HL-60/S4 treated with retinoic acid at 250 ng/mL for 4 days and 3 days (cell line): ENCODE results near the gene IRAK1.

Experiments
- in situ Hi-C: fragments of 300-500 bp; cut with MboI; formaldehyde crosslinking; loops from 2 replicates; pipeline ENCODE4 v1.7.0; 2022; ENCODE audit warnings: low sequenced_read_pairs

Gene IRAK1

DNA sequence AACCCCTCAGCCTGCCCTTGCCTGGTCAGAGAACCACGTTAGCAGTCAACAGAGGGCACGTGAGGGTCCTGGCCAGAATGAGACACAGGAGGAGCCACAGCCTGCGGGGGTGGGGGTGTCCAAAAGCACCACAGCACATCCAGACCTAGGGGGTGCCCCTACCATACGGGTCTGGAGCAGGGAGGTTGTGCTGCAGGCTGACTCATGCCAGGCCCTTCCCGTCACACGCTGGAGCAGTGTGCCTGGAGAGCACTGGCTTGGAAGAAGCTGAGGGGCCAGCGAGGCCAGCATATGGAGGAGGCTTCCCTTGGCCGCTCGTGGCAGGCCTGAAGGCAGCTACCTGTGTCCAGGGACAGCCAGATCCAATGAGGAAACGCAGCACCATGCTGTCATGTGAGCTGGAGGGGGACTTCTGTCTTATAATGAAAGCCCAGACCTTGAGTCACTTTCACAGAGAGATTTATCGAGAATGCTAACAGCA lies 1.5 kb upstream of the IRAK1 start:
- in situ Hi-C loops = no loop called here

DNA sequence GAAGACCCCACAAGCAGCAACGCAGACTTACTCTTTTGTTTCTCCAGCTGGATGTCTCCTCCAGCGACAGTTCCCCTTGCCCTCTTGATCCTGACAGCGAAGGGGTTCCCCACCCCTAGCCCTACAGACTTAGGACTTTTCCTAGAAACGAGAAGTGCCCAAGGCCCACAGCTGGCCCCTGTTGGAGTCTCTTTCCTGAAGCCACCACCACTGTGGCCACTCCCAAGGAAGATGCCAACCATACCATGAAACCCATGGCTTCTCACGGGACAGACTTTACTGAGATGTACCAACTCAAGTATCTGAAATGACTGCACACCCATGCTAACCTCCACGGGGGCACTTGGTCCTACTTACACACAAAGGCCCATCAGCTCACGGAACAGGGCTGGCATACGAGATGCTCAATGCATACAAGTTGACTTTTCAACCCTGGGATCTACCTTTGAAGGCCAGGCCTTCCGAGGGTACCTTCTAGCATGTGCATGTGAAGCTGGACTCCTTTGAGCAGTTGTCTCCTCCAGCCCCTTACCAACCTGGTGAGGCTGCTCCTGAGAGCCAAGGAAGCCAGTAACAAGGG lies 924 bp upstream of the IRAK1 start:
- in situ Hi-C loops = no loop called here

DNA sequence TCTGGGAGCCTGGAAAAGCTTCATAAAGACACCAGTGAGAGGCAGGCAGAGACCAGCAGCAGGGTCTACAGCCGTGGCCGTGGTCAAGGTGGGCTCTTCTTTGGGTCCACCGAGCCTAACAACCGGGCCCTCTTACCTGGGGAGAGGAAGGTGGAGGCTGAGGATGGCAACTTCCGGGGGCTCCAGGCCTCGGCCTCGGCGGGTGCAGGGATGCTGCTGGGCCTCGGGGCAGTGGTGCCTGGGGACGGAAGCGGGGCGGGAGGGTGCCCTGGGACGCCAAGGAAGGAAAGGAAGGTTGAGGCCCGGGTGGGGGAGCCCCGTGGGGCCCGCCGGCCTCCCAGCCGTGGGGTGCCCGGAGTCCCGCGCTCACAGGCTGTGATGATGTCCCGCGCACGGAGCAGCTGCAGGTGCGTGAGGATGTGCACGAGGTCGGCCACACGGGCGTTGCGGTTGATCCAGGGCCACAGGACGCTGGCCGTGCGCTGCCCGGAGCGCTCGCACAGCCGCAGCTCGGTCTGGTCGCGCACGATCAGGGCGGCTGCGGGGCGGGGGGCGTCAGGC lies 561 bp downstream of the IRAK1 start:
- in situ Hi-C loops = no loop called here

DNA sequence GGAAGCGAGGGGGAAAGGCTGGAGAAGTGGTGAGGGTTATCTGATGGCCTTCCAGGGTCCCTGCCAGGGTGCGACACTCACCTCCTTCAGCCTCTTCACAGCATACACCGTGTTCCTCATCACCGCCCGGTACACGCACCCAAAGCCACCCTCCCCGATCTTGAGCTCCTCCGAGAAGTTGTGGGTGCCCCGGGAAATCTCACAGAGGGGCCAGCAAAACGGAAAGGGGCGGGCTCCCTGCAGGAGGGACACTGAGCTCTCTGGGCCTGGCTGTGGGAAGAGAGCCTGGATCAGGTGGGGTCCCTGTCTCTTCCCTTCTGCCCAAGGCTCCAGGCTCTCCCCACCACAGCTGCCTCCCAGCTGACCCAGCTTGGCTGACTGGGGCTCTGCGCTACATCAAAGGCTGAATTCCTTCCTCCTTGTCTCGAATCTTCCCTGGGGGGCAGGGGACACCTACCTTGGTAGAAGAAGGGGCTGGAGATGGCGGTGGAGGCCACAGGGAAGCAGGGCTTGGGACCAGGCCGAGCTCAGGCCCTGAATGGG lies 1.1 kb downstream of the IRAK1 start:
- in situ Hi-C loops = no loop called here

DNA sequence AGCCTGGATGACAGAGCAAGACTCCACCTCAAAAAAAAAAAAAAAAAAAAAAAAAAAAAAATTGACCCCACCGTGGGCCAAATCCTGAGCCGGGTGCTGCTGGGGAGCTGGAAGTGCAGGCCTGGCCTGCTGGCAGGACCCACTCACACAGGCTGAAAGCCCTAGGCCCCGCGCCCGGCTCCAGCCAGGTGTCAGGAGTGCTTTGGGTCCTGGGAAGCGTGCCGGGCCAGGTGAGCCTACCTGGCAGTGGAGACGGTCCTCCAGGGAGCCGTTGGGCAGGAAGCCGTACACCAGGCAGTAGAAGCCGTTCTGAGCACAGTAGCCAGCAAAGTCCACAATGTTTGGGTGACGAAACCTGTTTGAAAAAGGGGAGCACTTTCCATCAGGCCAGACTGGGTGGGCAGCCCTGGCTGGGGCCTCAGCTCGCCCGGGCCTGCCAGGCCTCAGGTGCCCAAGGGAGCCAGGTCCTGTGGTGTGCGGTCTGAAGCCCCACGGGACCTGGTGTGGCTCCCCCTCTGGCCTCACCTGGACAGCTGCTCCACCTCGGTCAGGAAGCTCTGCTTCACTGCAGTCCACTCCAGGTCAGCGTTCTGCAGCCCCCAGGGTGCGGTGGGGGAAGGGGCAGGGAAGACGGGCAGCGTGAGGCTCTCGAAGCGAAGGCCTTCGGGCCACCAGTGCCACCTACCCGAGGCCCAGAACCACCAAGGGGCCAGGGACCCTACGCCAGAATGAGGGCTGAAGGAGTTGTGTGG lies 1.8 kb downstream of the IRAK1 start:
- in situ Hi-C loops = no loop called here

DNA sequence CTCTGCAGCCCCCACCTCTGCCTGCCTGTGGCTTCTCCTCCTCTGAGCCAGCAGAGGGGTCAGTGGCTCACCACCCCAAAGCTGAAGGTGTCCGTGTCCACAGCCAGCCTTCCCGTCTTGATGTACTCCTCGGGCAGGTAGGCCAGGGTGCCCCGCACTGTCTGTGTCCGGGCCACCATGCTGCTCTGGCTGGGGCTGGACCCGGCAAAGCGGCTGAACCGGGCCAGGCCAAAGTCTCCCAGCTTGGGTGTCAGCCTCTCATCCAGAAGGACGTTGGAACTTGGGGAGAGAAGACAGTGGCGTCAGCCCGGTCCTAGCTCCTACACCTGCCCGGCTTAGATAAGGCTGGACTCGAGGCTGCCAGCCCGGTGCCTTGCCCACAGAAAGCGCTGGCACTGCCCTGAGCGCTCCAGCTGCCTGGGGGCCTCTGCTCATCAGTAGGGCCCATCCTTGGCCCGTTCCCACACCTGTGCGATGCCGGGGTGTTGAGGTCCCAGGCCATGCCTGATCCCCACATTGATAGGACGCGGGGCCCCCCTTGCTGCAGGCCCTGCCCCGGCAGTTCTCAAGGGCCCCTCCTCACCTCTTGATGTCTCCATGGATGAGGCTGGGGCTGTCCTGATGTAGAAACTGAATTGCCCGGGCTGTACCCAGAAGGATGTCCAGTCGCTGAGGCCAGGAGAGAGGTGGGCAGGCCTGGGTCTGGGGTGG lies 3.2 kb downstream of the IRAK1 start:
- in situ Hi-C loops = no loop called here

DNA sequence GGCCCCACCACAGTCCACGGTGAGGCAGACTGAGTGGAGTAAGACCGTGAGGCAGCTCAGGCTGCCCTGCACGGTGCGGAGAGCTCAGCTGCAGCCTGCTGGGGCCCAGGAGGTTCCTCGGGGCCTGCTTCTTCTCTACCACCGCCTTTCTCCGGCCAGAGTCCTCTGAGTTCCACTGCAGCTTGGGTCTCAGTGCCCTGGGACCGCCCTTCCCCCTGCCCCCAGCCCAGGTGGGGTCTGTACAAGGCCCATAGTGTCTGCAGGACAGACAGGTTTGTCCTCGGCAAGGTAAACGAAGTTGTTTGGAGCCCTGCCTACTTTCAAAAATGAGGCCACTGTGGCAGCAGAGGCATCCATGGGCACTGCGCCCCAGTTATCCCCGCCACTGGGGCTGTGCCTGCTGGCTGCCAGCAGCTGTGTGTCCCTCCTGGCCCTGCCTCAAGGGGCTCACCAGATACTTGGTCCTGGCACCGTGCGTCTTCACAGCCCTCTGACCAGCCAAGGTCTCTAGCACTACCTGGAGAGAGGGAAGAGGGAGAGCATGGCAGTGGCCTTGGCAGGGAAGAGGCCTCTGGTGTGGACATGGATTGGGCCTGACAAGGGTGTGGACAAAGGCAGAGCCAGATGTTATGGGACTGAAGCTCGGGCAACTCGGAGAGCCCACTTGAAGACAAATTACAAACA lies 4.0 kb downstream of the IRAK1 start:
- in situ Hi-C loops = no loop called here

DNA sequence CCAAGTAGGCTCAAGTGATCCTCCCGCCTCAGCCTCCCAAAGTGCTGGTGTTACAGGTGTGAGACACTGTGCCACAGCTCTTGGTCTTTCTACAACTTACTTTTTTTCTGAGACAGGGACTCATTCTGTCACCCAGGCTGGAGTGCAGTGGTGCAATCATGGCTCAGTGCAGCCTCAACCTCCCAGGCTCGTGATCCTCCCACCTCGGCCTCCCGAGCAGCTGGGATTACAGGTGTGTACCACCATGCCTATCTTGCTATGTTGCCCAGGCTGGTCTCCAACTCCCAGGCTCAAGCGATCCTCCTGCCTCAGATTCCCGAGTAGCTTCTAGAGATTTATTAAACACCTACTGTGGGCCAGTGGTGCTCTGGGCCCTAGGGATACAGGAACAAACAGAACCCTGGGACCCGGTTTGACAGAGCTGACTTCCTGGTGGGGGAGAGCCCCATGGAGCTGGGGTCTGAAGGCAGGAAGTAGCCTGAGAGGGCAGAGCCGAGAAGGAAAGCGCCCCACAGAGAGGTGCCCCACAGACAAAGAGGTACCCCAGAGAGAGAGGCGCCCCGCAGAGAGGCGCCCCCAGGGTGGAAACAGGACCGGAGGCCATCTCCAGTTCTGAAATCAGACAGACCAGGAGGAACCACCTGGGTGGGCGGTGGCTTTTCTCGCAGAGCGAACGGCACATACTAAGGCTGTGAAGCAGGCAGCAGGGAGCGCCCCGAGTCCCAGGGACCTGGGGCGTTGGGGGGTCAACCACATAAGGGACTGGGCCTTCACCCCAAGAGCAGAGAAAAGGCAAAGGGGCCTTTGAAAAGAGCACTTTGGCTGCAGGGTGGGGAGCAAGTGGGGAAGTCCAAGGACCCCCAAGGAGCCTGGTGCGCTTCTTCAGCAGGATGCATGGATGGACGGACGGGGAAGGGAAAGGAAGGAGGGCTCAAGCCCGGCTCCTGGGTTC lies 5.0 kb downstream of the IRAK1 start:
- in situ Hi-C loops = no loop called here

DNA sequence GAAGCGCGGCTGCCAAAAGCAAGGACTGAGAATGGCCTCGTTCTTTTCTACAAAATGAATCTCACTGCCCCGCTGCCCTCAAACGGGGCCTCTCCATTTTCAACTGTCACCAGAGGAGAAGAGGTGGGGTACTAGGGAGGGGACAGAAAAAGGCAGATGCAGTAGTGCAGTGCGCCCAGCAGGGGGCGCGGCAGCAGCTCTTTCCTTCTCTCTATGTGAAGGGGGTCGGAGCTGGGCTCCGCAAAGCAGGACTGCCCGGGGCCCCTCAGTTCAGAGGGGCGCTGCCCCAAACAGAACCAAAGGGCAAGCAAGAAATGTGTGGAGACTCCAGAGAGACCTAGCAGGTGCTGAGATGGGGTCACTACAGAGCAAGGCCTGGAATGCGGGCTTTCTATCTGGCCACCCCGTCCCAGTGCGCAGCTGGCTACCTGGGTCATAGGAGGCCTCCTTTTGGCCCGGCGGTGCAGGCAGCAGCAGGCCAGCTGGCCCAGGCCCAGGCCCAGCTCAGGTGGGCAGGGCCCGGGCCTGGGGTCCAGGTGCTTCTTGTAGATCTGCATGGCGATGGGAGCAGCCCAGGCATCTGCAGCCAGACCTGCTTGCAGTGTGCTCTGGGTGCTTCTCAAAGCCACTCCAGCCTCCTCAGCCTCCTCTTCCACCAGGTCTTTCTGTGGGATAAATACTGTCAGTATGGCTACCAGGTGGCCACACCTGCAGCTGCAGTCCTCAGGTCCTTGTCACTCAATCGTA lies 5.9 kb downstream of the IRAK1 start:
- in situ Hi-C loops = no loop called here

DNA sequence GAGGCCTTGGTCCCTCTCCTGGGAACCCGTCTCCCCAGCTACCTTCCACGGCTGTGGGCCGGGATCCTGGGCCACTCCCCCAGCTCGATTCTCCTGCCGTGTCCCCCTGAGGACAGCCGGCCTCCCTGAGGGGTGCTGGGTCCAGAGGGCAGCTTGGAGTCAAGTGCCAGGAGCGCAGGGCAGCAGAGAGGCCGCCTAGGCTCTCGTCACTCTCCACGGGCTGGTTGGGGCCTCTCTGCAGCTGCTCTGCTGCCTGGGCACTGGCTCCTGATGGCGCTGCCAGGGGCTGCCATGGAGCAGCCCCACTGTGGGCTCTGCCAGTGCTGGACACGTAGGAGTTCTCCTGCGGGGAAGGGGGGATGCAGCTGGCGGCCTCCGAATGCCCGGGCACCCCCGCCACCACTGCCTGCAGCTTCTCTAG lies 6.7 kb downstream of the IRAK1 start:
- in situ Hi-C loops = no loop called here

DNA sequence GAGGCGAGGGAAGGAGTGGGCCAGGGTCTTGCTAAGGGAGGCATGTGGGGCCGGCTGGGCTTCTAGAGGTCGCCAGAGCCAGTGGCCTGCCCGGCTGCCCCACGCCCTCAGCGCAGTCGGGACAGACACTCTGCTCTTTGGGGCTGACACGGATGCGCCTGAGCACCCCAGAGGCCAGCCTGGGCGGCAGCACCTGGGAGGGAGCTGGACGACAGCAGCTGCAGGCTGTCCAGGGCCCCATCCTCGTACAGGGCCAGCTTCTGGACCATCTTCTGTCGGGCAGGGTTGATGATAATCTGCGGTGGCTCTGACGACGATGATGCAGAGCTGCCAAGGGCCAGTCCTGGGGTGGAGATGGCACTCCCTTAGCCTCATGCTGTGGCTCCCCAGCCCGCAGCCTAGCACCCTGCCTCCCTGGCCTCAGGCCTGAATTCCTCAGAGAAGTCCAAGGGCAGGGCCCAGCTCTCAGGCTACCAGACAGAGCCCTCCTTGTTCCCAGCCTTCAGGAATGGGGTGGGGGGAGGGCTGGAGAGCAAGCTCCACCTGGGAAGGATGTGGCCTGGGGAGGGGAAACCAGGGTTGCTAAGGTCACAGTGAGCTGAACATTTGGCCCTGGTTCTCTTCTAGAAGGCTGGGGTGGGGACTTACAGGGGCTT lies 7.2 kb downstream of the IRAK1 start:
- in situ Hi-C loops = no loop called here

DNA sequence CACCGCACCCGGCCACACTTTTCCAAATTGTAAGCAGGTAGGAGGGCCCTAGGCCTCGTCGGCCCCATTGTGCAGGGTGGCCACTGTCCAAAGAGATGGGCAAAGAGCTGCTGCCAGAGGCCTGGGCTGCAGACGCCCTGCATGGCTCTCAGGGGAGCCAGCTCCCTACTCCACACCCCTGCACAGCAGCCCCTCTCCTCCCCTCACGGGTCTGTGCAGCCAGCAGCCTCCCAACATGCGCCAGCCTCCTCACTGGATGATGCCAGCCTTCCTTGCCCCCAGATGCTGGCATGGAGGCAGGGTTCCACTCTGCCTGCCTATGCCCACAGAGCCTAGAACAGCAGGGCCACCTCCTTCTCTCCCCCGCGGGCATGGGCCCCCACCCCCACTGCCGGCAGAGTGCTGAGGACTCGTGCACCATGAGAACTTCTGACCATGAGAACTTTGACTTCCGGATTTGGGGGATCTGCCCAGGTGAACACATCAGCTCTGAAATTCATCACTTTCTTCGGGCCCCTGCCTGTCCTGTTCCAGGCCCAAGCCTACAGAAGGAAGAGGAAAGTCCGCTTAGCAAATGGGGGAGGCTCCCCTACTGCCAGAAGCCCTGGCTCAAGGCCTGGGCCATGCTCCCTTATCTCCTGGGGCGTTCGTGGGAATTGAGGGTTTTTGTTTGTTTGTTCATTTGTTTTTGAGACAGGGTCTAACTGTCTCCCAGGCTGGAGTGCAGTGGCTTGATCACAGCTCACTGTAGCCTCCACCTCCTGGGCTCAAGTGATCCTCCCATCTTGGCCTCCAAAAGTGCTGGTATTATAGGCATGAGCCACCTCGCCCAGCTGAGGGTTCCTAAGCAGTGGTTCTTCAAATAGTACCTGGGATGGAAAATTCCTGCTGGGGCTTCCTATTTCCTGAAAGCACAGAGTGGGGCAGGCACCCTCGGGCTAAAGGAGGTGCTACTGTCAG lies 8.0 kb downstream of the IRAK1 start:
- in situ Hi-C loops = no loop called here

DNA sequence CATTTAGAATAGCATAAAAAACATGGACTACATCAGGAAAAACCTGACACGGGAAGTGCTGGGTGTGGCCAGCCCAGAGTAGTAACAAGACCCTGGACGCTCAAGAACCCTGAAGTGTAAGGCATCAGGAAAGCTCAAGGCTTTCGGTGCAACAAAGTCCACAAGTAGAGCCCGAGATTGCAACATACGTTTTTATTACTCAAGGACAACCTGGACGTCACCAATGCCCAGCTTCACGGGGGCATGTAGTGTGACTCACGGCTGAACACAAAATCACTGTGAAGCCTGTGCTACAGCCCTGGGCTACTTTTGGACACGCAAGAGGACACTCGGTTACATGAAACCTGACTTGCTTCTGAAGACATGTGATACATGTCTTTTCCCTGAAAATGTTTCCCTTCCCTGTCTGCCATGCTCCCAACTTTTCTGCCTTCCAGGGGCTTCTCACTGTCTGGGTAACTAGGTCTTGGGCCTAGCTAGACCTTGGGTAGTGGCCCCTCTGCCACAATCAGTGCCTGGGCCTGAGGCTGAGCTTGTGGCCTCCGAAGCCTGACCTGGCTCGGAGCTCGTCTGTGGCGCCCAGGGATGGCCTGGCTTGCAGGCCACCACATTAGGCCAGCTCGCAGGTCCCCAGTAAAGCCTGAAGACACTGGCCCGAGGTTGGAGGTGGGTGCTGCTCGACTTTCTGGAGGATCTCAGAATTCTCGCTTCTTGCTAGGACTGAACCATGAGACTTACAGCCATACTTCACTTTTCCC lies 9.2 kb downstream of the IRAK1 start:
- in situ Hi-C loops = no loop called here

DNA sequence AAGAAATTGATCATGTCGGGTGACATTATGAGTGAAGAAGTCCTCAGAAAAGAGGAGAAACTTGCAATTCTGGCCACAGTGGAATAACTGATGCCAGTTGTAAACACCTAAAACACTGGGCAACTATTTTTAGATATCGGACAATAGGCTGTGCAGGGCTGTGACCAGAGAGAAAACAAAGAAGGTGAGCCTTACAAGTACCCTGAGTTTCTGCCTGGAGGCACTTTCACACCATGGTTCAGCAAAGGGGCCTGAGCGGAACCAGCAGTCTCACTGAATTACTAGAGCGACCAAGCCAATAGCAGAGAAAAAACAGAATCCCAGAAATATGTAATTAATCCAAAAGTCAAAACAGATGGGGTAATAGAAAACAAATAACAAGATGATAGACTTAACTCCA lies 11.2 kb downstream of the IRAK1 start:
- in situ Hi-C loops = no loop called here

DNA sequence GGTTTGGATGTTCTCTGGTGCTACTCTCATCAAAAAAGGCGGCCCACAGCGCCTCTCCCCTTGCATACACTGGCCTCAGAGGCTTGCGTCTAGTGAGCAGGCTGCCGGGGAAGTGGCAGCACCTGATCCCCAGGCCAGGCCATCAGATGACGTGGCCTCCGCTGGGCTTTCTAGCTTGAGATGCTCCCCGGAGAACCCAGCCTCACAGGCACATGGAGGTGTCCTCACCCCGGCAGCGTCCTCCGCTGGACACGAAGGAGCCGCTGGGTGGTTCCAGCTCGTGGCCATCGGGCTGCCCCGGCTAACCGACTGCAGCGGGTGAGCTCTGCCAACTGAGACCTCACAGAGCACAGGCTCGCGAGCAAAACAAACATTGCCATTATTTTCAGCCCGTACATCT lies 12.8 kb downstream of the IRAK1 start:
- in situ Hi-C loops = no loop called here

DNA sequence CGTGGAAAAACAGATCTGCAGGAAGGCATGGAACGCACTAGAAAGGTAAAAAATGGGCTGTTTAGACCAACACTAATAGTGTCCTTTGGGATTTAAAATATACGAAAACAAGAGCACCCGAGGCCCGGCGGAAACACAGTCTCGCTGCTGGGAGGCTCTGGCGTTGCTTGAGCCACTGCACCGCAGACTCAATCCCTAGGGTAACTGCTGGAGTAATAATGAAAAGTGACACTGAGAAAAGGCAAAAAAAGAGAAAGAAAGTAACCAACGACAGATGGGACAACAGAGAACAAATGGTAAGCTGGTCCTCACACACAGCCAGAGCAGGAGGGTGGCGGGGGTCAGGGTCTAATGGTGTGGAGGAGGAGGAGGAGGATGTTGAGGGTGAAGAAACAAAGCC lies 15.4 kb downstream of the IRAK1 start:
- in situ Hi-C loops = no loop called here

DNA sequence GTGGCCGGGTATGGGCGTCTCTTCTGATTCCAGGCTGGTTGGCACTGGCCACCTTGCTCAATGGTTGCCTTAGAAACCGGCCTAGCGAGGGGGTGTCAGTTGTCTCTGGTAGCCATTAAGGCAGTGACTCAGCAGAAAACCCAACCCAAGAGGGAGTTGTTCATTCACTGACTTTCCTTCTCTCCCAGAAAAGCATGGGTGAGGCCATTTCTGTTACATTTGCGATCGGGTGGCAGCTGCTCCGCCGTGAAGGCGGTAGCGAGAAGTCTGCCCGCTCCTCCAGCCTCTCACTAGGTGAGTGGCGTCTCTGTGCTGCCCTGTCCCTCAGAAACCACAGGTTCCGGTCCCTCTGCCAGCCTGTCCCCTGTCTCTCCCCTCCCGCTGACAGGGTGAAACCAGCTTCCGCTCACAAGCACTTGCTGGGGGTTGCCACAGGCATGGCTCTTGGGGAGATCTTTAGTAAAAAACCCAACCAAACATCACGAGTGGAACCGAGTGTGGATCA lies 17.4 kb downstream of the IRAK1 start:
- in situ Hi-C loops = no loop called here
